GM19452 (cell line): ENCODE results near the gene HAVCR1.
"Not testable (repeated sequence)": the region's sequence is repeated elsewhere in the genome, so short reads cannot be mapped to it uniquely, and the experiment has no call there.

ENCODE experiments used
- ATAC-seq: cut with Tn5 transposase; IDR thresholded peaks from one replicate; pipeline ENCODE4 v1.9.1; 2021; ENCODE audit not compliant: unreplicated experiment

HAVCR1 gene

DNA sequence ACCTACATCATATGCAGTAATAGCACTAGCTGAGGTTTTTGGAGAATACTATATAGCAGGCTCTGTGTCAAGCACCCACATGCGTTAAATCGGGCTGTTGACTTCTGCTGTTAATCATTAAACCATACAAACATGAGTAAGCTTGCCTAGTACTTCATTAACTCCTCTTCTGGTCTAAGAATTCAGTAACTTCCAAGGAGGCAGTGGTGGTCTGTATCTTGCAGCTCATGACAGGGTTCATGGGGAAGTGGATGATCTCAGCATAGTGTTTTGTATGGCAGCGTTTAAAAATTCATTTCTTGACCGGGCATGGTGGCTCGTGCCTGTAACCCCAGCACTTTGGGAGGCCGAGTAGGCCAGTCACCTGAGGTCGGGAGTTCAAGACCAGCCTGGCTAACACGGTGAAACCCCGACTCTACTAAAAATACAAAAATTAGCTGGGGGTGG lies at the start of gene HAVCR1:
Gene HAVCR1, minus strand, starts transcription at position 24 of the 447 bp plus-strand sequence. CDS start 1,173 bp downstream, outside the sequence.
- ATAC-seq = peak; percentile 94

DNA sequence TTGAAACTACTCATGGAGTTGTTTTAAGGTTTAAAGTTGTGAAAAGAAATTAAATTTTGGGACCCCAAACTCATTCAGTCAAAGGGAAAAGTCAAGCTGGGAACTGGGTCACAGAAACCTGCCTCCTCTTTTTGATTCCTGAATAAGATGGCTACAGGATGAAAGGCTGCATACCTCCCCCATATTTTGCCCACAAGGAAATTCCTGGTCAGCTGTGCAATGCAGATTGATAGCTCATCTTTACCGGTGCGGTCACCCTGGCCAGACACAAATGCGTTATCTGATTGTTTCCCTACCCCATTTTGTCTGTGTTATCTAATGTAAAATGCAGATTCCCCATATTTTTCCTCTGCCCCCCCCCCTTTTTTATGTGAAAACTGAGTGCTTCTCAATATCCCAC lies 48.6 kb upstream of the HAVCR1 start:
- no peak for ATAC-seq

DNA sequence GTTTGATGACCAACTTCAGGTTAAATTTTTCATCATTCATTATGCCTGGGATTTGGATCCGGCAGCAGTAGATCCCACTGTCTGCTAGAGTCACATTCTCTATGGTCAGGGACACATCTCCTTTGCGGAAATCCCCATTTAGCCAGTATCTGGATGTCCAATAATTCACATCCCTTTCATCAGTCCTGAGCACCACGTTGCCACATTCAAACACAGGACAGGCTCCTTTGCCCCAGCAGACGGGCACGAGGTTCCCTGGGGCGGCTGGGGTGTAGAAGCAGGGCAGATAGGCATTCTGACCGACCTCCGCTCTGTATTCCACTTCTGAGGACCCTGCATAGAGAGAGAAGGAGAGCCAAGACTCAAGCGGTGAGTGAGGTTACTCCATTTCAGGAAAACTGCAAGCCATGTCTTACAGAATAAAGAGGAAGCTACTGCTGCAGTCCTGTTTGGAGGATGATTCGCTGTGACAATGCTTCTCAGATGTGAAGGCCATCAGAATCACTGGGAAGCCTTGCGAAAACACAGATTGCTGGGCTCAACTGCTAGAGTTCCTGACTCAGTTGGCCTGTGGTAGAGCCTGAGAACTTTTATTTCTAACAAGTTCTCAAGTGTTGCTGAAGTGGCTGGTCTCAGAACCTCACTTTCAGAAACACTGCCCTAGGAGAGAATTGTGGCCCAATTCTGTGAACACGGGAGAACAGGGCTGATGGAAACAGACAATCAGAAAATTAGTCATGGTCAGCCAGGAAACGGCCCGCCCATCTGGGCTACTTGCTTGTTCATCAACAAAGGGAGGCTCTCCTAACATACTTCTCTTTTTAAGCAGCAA lies 47.9 kb upstream of the HAVCR1 start:
- ATAC-seq = no peak

- ATAC-seq = peak; percentile 53
Observed at GRCh38 chr5:157100140-157100679, 41.3 kb upstream of the HAVCR1 start.

- ATAC-seq = peak; percentile 77
Observed at GRCh38 chr5:157088342-157088990, 29.6 kb upstream of the HAVCR1 start.

GRCh38 chr5:157086751-157087359 lies 27.9 kb upstream of the HAVCR1 start:
- ATAC-seq = no peak

GRCh38 chr5:157085930-157086329 lies 27.0 kb upstream of the HAVCR1 start:
- no peak for ATAC-seq

GRCh38 chr5:157080286-157080685 lies 21.4 kb upstream of the HAVCR1 start:
- ATAC-seq = no peak

DNA sequence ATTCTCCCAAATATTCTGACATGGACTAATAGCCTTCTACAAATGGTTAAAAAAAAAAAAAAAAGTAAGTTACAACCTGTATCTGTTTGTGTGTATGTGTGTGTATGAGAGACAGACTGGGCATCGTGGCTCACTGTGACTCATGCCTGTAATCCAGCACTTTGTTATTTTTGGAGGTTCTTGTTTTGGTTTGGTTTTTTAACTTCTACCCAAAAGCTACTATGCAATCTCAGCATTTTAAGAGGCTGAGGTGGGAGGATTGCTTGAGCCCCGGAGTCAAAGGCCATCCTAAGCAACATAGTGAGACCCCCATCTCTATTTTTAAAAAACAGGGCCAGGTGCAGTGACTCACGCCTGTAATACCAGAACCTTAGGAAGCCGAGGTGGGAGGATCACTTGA lies 17.6 kb upstream of the HAVCR1 start:
- no peak for ATAC-seq

DNA sequence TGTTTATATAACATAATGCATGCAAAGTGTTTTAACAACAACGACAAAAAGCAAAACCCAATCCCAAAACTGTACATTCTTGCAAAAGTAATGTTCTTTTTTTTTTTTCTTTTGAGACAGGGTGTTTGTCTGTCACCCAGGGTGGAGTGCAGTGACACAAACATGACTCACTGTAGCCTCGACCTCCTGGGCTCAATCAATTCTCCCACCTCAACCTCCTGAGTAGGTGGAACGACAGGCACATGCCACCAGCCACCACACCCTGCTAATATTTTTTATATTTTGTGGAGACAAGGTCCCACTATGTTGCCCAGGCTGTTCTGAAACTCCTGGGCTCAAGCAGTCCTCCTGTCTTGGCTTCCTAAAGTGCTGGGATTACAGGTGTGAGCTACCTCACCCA lies 13.6 kb upstream of the HAVCR1 start:
- no peak for ATAC-seq

GRCh38 chr5:157069949-157070348 lies 11.0 kb upstream of the HAVCR1 start:
- ATAC-seq = no peak

- ATAC-seq = no peak
Observed at GRCh38 chr5:157068785-157069184, 9.9 kb upstream of the HAVCR1 start.

DNA sequence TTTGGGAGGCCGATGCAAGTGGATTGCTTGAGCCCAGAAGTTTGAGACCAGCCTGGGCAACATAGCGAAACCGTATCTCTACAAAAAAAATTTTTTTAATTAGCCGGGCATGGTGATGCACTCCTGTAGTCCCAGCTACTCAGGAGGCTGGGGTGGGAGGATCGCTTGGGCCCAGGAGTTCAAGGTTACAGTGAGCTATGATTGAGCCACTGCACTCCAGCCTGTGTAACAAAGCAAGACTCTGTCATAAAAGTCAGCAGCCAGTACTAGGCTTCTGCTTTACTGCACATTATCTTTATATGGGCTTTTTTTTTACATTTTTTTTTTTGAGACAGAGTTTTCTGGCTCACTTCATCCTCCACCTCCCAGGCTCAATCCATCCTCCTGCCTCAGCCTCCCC lies 9.4 kb upstream of the HAVCR1 start:
- no peak for ATAC-seq

DNA sequence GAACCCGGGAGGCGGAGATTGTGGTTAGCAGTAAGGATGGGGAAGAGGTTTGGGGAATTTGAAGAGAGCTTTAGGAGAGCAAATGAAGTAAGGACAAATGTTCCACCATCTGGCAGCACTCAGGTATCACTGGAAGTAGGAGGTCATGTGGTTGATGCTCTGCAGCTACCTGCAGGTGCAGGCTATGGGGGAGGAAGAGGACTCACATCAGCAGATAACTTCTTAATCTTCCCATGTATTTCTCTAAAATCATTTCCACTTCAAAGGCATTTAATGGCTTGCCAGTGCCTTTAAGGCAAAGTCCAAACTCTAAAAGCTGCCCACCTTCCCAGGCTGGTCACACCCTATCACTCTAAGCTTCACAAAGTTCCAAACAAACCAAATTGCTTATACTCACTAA lies 8.1 kb upstream of the HAVCR1 start:
- no peak for ATAC-seq

- no peak for ATAC-seq
Observed at GRCh38 chr5:157066080-157066479, 7.2 kb upstream of the HAVCR1 start.

GRCh38 chr5:157063776-157064430 lies 5.0 kb upstream of the HAVCR1 start:
- ATAC-seq = no peak

GRCh38 chr5:157059891-157060290 lies 975 bp upstream of the HAVCR1 start:
- ATAC-seq = no peak

- no peak for ATAC-seq
Observed at GRCh38 chr5:157057459-157058370, 1.2 kb downstream of the HAVCR1 start.

- not testable (repeated sequence) for ATAC-seq
Observed at GRCh38 chr5:157056848-157057247, 2.1 kb downstream of the HAVCR1 start.

- no peak for ATAC-seq
Observed at GRCh38 chr5:157051604-157052245, 7.2 kb downstream of the HAVCR1 start.
